ENCODE results near the gene TIMM10. TPM values are rescaled to one million over a fixed set of nuclear protein-coding genes. Genes with fewer than 3 reads are reported as not detected.
A peak's percentile ranks its signal among the peaks of the same experiment; 100 is the strongest.

Gene TIMM10
- total RNA-seq, 1 experiment from 2014 or later = 94.7 TPM

GRCh38 chr11:57496109-57496820 lies 34.3 kb downstream of the TIMM10 start:
- BruUV-seq (replicated peaks) = no TSS peak

GRCh38 chr11:57493507-57494503 lies 36.7 kb downstream of the TIMM10 start:
- peak overlapping the region; percentile 79 for H3K27ac ChIP-seq
- no peak for TF ChIP-seq EZH2 (IDR thresholded peaks at IDR 0.05; ENCODE audit: low read depth)
- peak; percentile 99 for TF ChIP-seq CTCF (conservative IDR thresholded peaks at IDR 0.05)
- H4K20me1 ChIP-seq (ENCODE audit: insufficient read depth) = no peaks in the 10 kb centered on the region
- no peaks in the 10 kb centered on the region for H3K9me3 ChIP-seq (ENCODE audit: insufficient read depth, low read depth)
- H3K4me1 ChIP-seq (replicated peaks; ENCODE audit: insufficient read depth) = peaks cover 30% of the 10 kb centered on the region
- ChIA-PET POLR2A (ENCODE audit: unreplicated experiment) (interaction anchor here (0.6 kb wide), 1 partner anchor 147 kb away, joined by 3 read pairs; no protein-coding TSS in a partner anchor), CTCF (interaction anchor here (0.5 to 2.7 kb wide), 22 partner anchors 8 to 1648 kb away, joined by 3 to 48 read pairs (median 6); partner anchors contain the start of genes RTN4RL2, SLC43A3, TIMM10 and UBE2L6)
- H3K9me2 ChIP-seq (ENCODE audit: insufficient read depth) = no peaks in the 10 kb centered on the region
- no peaks in the 10 kb centered on the region for H3K36me3 ChIP-seq (ENCODE audit: low read depth)
- H3K79me2 ChIP-seq (ENCODE audit: low read depth) = no peaks in the 10 kb centered on the region
- no peaks in the 10 kb centered on the region for H3K27me3 ChIP-seq (ENCODE audit: insufficient read depth, low read depth)
- H3F3A ChIP-seq (ENCODE audit: insufficient read depth, low read depth) = 0 out of 2 replicates have a peak, but pooled peaks cover 5% of the 10 kb centered on the region
- no peak overlapping the region for H3K4me3 ChIP-seq
- peak overlapping the region; percentile 41 for H3K4me2 ChIP-seq
- intact Hi-C loops (cut with micrococcal nuclease; ENCODE audit: unreplicated experiment) = loop anchor here (1.0 to 5.0 kb wide), 4 partner anchors 33 to 147 kb away; partner anchors contain the start of gene SLC43A3
- peak overlapping the region; percentile 67 for H2AFZ ChIP-seq
- TSS peak; percentile 97 for BruUV-seq (replicated peaks)
- DNase-seq = peak; percentile 76 to 84

More at GRCh38 chr11:57496109-57496820, 34.3 kb downstream of the TIMM10 start:
- H3K9me3 ChIP-seq (ENCODE audit: insufficient read depth, low read depth) = no peaks in the 10 kb centered on the region
- H3K4me3 ChIP-seq = no peak overlapping the region
- no peak overlapping the region for H2AFZ ChIP-seq
- peaks cover 49% of the 10 kb centered on the region for H3K4me1 ChIP-seq (replicated peaks; ENCODE audit: insufficient read depth)
- TF ChIP-seq CTCF (conservative IDR thresholded peaks at IDR 0.05) = no peak
- H3F3A ChIP-seq (ENCODE audit: insufficient read depth, low read depth) = peaks cover 5% of the 10 kb centered on the region; the same call in 1 of the 2 replicates
- H3K79me2 ChIP-seq (ENCODE audit: low read depth) = no peaks in the 10 kb centered on the region
- ChIA-PET POLR2A (ENCODE audit: unreplicated experiment) (interaction anchor here (0.5 kb wide), 1 partner anchor 71 kb away, joined by 4 read pairs; the partner anchor contains the start of gene UBE2L6), CTCF (no interaction called here)
- no peaks in the 10 kb centered on the region for H3K36me3 ChIP-seq (ENCODE audit: low read depth)
- H4K20me1 ChIP-seq (ENCODE audit: insufficient read depth) = no peaks in the 10 kb centered on the region
- H3K4me2 ChIP-seq = no peak overlapping the region
- intact Hi-C loops (cut with micrococcal nuclease; ENCODE audit: unreplicated experiment) = no loop called here
- H3K9me2 ChIP-seq (ENCODE audit: insufficient read depth) = no peaks in the 10 kb centered on the region
- no peak for DNase-seq
- no peaks in the 10 kb centered on the region for H3K27me3 ChIP-seq (ENCODE audit: insufficient read depth, low read depth)
- no peak overlapping the region for H3K27ac ChIP-seq

Data from PC-9 (cell line).